Inferior parietal cortex (tissue), 1 donor: ENCODE measurements around the gene UBASH3A.
"Not testable (repeated sequence)": the region's sequence is repeated elsewhere in the genome, so short reads cannot be mapped to it uniquely, and the experiment has no call there.

Source experiments
- DNase-seq: peaks from one replicate; pipeline ENCODE4 v3.0.0-alpha.2; 2016; ENCODE audit errors: extremely low spot score

The UBASH3A gene

DNA sequence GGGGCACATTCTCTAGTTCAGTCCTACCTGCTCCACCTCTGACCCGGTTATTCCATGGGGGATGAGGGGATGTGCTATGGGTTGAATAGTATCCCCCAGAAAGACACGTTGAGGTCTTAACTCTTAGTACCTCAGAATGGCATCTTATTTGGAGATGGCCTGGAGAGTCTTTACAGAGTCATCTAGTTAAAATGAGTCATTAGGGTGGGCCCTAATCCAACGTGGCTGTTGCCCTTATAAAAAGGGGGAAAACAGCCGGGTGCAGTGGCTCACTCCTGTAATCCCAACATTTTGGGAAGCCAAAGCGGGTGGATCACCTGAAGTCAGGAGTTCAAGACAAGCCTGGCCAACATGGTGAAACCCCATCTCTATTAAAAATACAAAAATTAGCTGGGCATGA lies 13.5 kb upstream of the UBASH3A start:
- DNase-seq, result no peak

DNA sequence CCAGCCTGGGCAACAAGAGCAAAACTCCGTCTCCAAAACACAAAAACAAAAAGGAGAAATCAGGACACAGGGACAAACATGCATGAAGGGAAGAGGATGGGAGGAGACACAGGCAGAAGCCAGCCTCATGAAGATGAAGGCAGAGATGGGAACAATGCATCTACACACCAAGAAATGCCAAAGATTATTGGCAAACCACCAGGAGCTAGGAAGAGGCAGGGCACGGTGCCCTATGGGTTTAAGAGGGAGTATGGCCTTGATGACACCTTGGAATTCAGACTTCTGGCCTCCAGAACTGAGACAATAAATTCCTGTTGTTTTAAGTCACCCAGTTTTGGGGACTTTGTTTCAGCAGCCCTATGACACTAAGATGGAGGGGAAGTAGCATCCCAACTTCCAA lies 13.0 kb upstream of the UBASH3A start:
- DNase-seq, result no peak

DNA sequence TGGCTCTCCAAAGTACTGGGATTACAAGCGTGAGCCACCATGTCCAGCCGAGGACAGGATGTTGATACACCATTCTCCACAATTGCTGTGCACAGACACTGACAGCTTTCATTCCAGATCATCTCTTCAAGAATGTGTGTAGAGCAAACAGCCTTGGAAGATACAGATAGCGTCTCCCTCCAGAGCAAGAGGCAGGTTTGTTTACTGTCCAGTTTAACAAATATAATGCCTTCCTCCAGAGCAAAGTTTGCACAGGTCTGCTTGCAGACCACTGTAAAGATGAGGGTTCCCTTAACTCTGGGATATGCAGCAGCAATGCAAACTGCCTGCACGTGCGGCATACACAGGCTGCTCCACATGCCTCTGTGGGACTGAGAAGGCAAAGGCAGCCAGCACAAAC lies 12.4 kb upstream of the UBASH3A start:
- DNase-seq, result no peak

DNA sequence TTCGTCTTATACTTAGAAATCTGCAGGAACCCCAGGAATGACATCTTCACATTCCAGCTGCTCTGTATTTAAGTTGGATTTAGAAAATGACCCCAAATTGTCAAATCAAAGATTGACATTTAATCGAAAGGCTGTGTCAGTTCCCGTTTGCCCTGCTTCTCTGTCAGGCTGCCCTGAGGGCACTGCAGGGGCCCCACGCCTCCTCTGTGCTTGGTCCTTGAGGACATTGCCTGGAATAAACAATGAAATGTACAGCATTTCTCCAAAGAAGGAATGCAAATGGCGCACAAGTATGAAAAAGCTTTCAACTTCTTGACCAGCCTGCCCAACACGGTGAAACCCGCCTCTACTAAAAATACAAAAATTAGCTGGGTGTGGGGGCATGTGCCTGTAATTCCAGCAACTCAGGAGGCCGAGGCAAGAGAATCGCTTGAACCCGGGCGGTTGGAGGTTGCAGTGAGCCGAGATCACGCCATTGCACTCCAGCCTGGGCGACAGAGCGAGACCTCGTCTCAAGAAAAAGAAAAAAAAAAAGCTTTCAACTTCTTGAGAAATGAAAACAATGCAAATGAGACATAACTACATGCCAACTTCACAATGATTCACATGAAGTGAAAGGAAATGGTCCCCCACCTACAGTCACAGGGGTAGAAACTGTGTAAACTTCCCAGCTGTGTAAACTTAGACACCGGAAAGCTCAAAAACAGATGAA lies 10.8 kb upstream of the UBASH3A start:
- DNase-seq, result no peak

DNA sequence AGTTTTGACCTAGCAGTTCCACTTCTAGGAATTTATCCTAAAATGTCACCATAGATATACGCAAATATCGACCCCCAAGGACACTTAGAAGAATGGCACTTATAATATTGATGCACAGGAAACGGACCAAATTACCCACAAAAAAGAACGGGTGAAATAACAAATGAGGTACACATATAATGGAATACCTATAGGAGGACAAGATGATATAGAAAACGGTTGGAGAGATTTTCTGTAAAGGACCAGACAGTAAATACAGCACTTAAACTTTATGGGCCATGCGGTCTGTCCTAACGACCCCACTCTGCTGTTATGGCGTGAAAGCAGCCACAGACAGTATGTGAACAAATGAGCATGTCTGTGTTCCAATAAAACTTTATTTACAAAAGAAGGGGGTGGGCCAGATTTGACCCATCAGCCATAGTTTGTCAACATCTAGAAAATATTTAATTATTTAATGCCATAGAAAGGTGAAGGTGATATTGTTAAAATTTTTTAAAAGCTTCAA lies 10.2 kb upstream of the UBASH3A start:
- DNase-seq, result no peak

DNA sequence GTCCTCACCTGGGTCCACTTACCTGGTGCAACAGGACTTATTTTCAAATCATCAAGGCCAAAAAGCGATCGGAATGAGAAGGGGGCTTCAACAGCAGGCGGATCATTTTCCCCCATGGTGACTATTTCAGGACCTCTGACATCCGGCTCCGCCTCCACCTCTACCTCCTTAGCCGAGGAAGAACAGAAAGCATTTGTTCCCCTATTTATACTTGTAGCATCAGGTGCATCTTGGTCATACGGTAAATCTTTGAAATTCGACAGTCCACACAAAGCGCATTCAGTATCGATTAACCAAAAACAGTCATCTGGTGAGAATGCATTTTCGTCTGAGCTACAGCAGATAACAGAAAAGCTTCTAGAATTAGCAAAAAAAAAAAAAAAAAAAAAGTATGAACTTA lies 8.4 kb upstream of the UBASH3A start:
- DNase-seq, result no peak

DNA sequence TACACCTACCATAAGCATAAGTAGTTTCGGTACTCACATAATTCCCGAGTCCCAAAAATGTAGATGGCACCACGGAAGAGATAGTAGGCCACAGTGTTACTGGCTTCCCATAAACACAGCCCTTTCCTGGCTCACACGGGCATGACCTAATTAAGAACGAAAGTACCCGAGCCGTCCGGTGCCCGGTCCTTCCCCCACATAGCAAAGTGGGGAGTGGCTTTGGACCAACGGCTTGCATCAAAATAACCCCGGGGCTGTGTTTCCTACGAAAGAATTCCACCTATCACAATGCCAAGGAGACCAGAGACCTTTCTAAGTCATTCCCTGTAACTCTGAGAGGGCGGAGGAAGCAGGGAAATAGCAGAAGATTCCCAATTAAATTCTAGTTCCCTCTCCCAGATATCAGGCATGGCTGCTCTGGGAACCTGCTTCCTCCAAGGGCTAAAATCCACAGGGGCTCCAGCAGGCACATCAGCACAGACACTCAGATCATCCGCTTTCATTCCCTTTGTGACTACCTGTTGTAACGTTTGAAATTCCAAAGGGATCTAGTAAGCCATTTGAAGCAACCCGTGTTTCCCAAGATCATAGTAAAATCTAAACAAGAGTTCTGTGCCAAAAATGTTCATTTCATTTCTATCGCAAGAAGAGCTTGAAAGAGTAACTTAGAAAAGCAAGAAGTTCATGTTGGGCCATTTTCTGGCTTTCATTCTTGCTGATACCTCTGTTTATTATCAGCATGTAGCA lies 7.6 kb upstream of the UBASH3A start, which contains the start of gene TMPRSS3:
TMPRSS3 (minus strand) TSS at position 148 of the 747 bp plus-strand sequence. CDS start 635 bp downstream, outside the sequence.
- no peak for DNase-seq

DNA sequence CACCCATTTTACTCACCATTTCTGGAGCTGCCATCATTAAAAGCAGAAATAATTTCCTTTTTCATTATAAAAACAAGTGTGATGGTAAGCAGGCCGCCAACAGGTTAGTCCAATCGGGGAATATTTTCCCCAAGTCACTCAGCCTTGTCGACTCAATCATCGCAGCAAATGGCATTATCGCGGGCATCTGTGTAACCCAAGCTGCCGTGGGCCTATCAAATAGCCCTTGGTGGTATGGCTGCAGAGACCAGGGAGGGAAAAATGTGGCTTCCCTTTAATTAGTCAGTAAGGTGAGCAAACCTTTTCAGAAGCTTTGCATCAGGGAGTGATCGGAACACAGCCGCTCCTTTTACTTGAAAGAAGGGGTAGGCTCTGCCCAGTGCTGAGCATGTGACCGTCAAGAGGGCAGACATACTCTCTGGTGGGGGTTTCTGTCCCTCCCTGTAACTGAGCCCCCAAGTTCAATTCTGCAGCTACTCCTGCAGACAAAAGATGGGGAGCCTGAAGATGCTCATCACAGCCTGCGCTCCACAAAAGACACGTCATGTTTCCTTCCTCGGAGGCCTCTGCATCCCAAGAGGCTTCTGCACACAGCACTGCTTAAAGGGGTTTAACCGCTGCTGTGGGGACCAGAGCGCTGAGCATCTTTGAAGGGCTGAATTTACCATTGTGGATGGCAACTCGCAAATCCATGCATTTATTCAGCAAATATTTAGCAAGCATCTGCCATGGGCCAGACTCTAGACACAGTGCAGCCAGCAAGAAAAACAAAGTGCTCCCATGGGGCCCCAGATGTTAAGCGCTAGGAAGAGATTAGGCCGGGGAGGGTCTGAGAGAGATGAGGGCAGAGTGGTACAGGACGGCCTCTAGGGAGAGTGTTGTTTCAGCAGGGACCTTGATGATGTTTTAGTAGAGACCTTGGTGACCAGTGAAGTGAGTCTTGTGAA lies 6.6 kb upstream of the UBASH3A start:
- no peak for DNase-seq

DNA sequence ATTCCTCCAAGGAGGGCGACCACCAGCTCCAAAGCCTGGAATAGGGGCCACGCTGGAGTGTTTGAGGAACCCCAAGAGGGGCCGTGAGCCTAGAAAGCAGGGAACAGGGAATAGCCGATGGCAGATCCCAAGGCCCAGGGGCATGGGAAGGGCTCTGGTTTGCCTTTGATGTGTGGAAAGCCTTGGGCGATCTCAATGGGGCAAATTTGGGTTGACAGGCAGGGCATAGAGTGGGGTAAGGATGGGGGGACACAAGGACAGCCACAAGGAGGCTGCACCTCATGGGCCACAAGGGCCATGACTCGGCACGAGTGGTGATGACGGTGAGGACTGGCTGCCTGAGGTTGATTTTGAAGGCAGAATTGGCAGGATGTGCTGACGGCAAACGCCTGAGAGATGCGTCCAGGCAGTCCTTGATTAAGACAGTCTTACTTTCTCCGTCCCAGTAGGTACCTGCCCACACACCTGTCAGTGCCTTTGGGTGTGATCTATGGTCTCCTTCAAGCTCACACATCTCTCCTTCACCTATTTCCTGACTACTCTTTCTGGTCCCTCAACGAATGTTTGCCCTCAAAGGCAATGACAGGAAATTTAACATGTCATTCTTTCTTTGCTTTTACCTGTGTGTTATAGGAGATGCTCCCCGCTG lies 5.8 kb upstream of the UBASH3A start:
- no peak for DNase-seq

DNA sequence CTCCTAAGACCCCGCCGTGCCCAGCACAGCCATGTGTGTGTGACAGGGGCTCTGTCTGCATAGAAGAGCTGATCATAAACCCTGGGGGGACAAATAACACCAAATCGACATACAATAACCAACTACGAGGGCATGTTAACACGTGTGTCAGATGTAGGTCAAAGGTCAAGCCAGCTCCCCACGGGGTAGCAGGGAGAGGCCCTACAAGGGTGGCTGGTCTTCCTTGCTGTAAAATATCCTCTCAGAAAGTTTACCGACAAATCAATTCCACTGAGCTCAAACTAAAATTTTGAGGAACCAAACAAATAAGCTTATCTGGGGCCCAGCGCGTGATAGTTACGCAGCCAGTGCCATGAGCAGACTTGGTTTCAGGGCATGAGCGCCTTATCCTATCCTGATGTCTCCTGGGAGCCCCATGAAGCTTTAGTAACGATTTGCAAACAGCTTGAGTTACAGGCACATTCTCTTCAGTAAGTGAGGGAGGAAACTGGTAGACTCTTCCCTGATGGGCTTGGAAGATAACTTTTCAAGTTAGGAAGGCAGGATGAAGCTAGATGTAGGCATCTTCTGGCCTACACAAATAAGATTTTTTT lies 5.2 kb upstream of the UBASH3A start:
- DNase-seq, result no peak

DNA sequence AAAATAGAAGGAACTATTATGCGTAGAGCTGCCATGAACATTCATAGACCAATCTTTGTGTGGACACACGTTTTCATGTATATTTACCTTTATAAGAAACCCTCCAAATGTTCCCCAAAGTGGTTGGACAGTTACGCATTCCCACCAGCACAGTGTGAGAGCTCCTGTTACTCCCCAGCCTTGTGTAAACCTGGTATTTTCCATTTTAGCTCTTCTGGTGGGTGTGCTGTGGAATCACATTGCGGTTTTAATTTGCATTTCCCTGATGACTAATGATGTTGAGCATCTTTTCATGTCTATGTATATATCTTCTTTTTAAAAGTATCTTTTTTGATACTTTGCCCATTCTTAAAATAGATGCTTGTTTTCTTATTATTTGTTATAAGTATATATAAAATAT lies 3.2 kb upstream of the UBASH3A start:
- peak; percentile 6 for DNase-seq

DNA sequence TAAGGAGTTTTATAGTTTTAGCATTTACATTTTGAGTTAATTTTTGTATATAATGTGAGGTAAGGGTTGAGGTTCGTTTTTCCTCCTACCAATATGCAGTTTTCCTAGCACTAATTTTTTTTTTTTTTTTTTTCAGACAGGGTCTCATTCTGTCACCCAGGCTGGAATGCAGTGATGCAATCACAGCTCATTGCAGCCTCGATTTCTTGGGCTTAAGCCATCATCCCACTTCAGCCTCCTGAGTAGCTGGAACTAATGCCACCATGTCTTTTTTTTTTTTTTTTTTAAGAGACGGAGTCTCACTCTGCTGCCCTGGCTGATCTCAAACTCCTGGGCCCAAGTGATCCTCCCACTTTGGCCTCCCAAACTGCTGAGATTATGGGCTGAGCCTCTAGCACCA lies 2.5 kb upstream of the UBASH3A start:
- no peak for DNase-seq

DNA sequence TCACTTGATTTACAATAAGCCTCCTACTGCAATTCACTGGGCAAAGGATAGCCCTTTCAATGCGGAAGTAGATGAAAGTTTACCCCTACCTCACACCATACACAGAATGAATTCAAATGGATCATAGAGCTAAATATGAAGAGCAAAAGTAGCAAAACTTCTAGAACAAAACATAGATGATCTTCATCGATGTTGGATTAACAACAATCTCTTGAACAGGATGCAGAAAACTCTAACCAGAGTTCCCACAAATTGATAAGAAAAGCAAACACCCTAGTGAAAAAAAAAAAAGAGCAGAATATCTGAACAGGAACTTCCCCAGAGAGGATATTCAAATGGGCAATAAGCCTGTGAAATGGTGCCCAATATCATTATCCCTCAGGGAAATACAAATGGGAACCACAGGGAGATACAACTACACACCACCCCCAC lies 1.9 kb upstream of the UBASH3A start:
- DNase-seq, result no peak

DNA sequence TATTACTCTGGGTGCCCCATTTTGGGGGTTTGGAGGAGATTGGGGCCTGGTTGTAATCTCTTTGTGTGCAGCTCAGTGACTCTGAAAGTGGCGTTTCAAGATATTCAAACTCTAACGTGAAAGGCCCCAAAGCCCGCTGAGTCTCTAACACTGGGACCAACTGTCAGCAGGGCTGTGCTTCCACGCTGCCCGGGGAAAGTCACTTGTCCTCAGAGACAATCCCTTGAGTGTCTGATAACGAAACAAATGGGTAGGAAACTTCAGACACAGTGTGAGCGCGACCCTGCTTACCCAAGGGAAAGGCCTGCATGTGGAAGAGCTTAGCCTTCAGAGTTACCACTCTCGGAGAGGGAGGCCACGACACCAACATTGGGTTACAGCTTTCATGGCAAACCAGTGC lies 837 bp downstream of the UBASH3A start:
- DNase-seq, result no peak

DNA sequence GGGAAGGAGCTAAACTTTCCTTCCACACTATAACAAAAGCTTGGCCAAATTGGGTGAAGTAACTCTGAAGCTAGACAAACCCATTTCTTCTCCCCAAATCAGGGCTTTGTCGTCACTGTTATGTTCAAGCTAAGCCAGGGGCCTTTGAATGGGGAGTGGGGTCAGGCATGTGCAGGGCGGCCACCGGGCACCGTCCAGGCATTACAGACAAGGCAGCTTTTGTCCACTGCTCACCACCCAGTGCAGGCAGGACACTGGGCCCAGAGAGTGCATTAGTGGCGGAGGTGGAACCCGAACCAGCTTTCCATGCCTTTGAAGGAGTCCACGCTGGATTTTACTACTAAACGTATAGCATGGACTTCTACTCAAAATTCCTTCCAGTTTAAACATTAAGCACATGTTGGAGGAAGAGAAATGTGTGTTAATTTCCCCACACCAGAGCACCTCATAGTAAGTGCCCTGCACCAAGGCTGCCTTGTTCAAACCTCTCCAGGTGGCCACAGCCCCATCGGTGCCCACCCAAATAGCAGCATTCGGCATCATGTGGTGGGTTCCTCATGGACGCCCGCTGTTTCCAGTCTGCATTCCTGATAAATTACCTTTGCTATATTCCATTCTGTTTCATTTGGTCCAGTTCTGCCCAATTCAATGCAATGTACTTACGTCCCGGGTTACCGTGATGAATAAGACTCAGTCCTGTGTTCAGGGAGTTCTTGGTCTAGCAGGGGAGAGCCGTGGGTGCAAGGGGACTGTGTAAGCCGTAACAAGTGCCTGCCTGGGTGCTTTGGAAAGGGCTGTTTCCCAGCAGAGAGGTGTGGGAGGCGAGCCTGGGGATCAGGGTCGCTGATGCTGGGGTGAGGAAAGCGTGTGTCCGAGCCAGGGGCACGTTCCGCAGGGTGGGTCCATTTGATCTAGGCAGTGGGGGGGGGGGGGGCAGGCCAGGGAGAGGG lies 1.6 kb downstream of the UBASH3A start:
- no peak for DNase-seq

DNA sequence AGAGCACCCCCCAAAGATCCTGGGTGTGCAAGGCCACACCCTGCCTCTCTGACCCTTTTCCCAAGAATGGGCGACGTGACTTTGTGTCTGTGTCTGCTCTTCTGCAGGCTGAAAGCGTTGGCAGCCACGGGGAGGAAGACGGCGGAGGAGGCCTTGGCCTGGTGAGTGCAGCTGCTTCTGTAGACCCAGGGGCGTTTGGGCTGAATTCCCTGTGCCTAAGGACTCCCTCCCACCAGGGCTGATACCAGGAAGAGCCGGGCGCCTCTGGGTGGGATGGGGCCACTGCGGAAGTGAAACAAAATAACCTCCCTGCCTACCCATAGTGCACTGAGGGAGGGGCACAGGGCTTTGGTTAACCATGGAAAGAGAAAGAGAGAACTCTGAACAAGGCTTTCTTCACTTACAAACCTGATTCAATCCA lies 2.5 kb downstream of the UBASH3A start:
- no peak for DNase-seq

DNA sequence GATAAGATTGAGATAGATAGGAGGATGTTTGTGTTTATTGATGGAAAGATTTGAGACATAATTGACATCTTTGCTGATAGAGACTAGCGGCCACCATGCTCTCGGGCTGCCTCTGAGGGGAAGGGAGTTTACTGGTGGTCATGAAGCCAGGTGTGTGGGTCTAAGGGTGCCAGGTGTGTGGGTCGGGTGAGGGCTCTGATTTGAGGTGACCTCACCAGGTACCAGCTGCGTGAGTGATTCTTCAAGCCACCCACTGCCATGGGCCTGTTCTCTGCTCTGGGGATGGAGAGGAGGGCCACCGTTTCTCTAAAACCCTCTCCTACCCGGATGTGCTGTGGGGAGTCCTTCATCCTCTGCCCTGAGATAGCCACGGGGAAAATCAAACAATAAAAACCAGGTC lies 3.2 kb downstream of the UBASH3A start:
- no peak for DNase-seq

DNA sequence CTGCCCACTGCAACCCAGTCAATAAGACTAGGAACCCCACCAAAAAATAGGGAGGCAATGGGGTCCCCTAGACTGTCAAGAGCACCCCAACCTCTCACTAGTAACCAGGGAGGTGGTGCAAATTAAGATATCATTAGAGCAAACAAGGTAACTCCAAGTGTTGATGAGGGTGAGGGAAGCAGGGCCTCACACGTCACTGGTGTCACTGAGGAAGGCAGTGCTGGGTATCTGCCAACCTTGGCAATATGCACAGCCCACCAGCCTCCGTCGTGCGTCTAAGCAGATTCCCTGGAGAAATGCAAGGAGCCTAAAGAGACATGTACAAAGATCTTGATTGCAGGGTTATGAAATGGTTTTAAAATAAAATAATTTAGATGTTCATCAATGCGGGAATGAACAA lies 3.8 kb downstream of the UBASH3A start:
- DNase-seq, result no peak

DNA sequence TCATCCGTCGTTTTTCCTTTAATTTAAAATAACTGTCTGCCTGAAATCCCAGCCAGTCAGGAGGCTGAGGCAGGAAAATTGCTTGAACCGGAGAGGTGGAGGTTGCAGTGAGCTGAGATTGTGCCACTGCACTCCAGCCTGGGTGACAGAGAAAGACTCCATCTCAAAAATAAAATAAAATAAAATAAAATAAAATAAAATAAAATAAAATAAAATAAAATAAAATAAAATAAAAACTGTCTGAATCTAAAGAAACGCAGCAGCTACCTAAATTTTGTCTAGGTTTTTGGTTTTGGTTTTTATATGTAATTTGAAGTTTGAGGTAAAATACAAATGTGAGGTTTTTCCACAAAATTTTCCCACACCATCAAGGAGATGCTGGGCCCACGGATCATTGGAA lies 5.0 kb downstream of the UBASH3A start:
- DNase-seq, result not testable (repeated sequence)

DNA sequence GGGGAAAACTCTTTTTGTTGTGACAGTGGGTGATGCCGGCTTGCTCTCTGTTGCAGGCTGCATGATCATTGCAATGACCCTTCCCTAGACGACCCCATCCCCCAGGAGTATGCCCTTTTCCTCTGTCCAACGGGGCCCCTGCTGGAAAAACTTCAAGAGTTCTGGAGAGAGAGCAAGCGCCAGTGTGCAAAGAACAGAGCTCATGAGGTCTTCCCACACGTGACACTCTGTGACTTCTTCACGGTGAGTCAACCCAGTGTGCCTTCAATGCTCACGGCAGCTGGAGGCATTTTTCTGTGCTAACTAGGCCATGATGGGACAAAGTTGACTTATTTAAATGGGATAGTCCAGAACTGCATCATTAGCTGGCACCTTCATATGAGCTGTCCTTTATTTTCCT lies 5.7 kb downstream of the UBASH3A start:
- no peak for DNase-seq
